Hepatocyte (in vitro differentiated cells): ENCODE results near the gene PABPN1L. TPM values are rescaled to one million over a fixed set of nuclear protein-coding genes. Genes with fewer than 3 reads are reported as not detected.

Experiments
- DNase-seq: peaks from one replicate; pipeline ENCODE4 v3.0.0-alpha.2; 2016; ENCODE audit warnings: low spot score
- H2AFZ ChIP-seq: fragments of 200-600 bp; sonication (generic); 2 replicates; pipeline ENCODE4 v1.6.0; 2016; ENCODE audit warnings: antibody characterized with exemption, mild to moderate bottlenecking
- H3K27ac ChIP-seq: fragments of 200-600 bp; sonication (generic); 2 replicates; pipeline ENCODE4 v1.5.1; 2016; ENCODE audit warnings: mild to moderate bottlenecking
- H3K27me3 ChIP-seq: fragments of 200-600 bp; sonication (generic); 2 replicates; pipeline ENCODE4 v1.6.1; 2016
- H3K36me3 ChIP-seq: fragments of 200-600 bp; sonication (generic); replicated peaks from 2 replicates; pipeline ENCODE4 v1.5.1; 2016; ENCODE audit warnings: low read depth; ENCODE audit not compliant: insufficient read depth
- H3K4me1 ChIP-seq: fragments of 200-600 bp; sonication (generic); 2 replicates; pipeline ENCODE4 v1.5.1; 2016; ENCODE audit warnings: mild to moderate bottlenecking, moderate library complexity; ENCODE audit not compliant: insufficient read depth
- H3K4me2 ChIP-seq: fragments of 200-600 bp; sonication (generic); 2 replicates; pipeline ENCODE4 v1.6.0; 2016
- H3K4me3 ChIP-seq: fragments of 200-600 bp; sonication (generic); 2 replicates; pipeline ENCODE4 v1.5.1; 2016; ENCODE audit warnings: mild to moderate bottlenecking
- H3K79me2 ChIP-seq: fragments of 200-600 bp; sonication (generic); 2 replicates; pipeline ENCODE4 v1.6.0; 2017; ENCODE audit warnings: mild to moderate bottlenecking
- H3K9me2 ChIP-seq: fragments of 200-600 bp; sonication (generic); replicated peaks from 2 replicates; pipeline ENCODE4 v1.6.0; 2017; ENCODE audit warnings: mild to moderate bottlenecking; ENCODE audit not compliant: insufficient read depth
- H3K9me3 ChIP-seq: fragments of 200-600 bp; sonication (generic); 2 replicates; pipeline ENCODE4 v1.5.1; 2016; ENCODE audit warnings: low read depth, mild to moderate bottlenecking
- H4K20me1 ChIP-seq: fragments of 200-600 bp; sonication (generic); 2 replicates; pipeline ENCODE4 v1.6.0; 2016; ENCODE audit warnings: mild to moderate bottlenecking; ENCODE audit not compliant: insufficient read depth, poor library complexity, severe bottlenecking
- EZH2 ChIP-seq: fragments of 200-600 bp; sonication (generic); IDR thresholded peaks from 2 replicates; pipeline ENCODE4 v1.6.1; 2016; ENCODE audit warnings: antibody characterized with exemption, mild to moderate bottlenecking, borderline replicate concordance
- EZH2phosphoT487 ChIP-seq: fragments of 200-600 bp; sonication (generic); IDR thresholded peaks from one replicate; pipeline ENCODE4 v1.6.1; 2018; ENCODE audit warnings: antibody characterized with exemption, mild to moderate bottlenecking, low read depth, moderate library complexity; ENCODE audit not compliant: unreplicated experiment, severe bottlenecking
- WGBS: methylation state at CpG from one replicate; pipeline ENCODE4 v1.1.6; 2016; ENCODE audit warnings: low lambda C conversion rate; ENCODE audit errors: missing lambda C conversion rate; 5-methylcytosine and 5-hydroxymethylcytosine counted together
- polyA plus RNA-seq: library from polyadenylated mRNA; unstranded; fragments of >200 nt; fragmentation: Nextera tagmentation; extraction: Ambion mirVana; gene quantifications from 2 replicates; pipeline ENCODE4 v1.2.1, GENCODE V29; 2016
- total RNA-seq: library from RNA; depleted of rRNA; stranded (reverse); fragments of >200 nt; gene quantifications from 2 replicates; pipeline ENCODE4 v1.2.3, GENCODE V29; 2014
- TF ChIP-seq, protein P1 (sequence below): fragments of 200-600 bp; sonication (generic); IDR thresholded peaks from 2 replicates; pipeline ENCODE4 v1.5.1; 2016; ENCODE audit warnings: antibody characterized with exemption, mild to moderate bottlenecking; ENCODE audit not compliant: poor library complexity

The PABPN1L gene
- total RNA-seq (not detected in 2 replicates), polyA plus RNA-seq (not detected in 2 replicates)

DNA sequence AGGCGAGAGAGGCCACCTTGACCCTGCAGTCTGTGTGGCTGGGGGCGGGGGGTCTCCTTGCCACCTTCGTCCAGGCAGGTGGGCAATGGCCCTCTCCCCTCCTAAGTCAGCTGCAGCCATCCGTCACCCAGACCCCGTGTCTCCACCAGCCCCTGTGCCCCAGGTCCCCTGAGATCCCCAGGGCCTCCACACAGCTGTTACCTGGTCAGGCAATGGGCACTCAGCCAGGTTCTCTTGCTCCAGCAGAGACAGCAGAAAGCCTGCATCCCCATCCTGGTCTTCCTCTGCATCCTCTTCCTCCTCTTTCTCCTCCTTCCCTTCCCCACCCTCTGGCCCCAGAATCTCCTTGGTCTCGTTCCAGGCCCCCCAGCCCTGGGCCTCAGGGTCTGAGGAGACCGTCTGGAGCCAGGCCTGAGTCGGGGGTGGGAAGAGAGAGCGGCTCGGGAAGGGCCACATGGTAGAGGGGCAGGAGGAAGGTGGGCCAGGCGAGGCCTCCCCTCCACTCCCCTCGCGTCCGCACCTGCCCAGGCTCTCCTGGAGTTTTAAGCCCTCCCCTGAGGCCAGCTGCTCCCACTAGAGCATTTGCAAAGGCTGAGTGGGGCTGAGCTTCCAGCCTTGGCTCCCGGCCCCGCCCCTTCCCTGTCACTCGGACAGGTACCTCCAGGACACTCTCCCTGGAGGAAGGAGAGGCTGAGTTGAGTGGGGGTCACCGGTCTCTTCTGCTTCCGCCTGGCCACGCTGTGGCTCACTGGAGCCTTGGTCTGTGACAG is at the start of gene PABPN1L:
Gene PABPN1L (minus strand): TSS at position 510 of the 770 bp plus-strand sequence. CDS start 54 bp downstream, at position 456.
- H3K27me3 ChIP-seq, result no peaks in the 10 kb centered on the region
- WGBS, result 78% methylated on average over 17 of the region's 20 CpGs
- H3K4me3 ChIP-seq, result no peak within 1 kb of the TSS

GRCh38 chr16:88915639-88916327 is 49.3 kb upstream of the PABPN1L start:
- Histone ChIP-seq H2AFZ (no peak overlapping the region), H3K9me3 (no peaks in the 10 kb centered on the region), H3K9me2 (no peaks in the 10 kb centered on the region), H3K27me3 (no peaks in the 10 kb centered on the region), H3K36me3 (no peaks in the 10 kb centered on the region), H3K79me2 (no peaks in the 10 kb centered on the region), H3K4me3 (no peak overlapping the region), H3K4me1 (peaks cover 16% of the 10 kb centered on the region), H3K27ac (no peak overlapping the region), H3K4me2 (no peak overlapping the region), H4K20me1 (no peaks in the 10 kb centered on the region)
- no peak for DNase-seq
- 95% methylated on average over 15 of the region's 30 CpGs for WGBS
- TF ChIP-seq EZH2 (no peak), EZH2phosphoT487 (no peak)
- TF ChIP-seq, protein P1, sequence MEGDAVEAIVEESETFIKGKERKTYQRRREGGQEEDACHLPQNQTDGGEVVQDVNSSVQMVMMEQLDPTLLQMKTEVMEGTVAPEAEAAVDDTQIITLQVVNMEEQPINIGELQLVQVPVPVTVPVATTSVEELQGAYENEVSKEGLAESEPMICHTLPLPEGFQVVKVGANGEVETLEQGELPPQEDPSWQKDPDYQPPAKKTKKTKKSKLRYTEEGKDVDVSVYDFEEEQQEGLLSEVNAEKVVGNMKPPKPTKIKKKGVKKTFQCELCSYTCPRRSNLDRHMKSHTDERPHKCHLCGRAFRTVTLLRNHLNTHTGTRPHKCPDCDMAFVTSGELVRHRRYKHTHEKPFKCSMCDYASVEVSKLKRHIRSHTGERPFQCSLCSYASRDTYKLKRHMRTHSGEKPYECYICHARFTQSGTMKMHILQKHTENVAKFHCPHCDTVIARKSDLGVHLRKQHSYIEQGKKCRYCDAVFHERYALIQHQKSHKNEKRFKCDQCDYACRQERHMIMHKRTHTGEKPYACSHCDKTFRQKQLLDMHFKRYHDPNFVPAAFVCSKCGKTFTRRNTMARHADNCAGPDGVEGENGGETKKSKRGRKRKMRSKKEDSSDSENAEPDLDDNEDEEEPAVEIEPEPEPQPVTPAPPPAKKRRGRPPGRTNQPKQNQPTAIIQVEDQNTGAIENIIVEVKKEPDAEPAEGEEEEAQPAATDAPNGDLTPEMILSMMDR, result no peak

More for the DNA sequence above, at the start of gene PABPN1L:
- no peak within 1 kb of the TSS for H3K4me2 ChIP-seq
- no peaks in the 10 kb centered on the region for H4K20me1 ChIP-seq
- TF ChIP-seq EZH2phosphoT487, result no peak
- TF ChIP-seq EZH2, result no peak
- TF ChIP-seq, protein P1, result no peak
- no peaks in the 10 kb centered on the region for H3K9me3 ChIP-seq
- H3K36me3 ChIP-seq, result no peaks in the 10 kb centered on the region
- no peak within 1 kb of the TSS for H3K27ac ChIP-seq
- no peaks in the 10 kb centered on the region for H3K4me1 ChIP-seq
- DNase-seq, result no peak
- H3K9me2 ChIP-seq, result no peaks in the 10 kb centered on the region
- H2AFZ ChIP-seq, result no peak within 1 kb of the TSS
- H3K79me2 ChIP-seq, result no peaks in the 10 kb centered on the region

DNA sequence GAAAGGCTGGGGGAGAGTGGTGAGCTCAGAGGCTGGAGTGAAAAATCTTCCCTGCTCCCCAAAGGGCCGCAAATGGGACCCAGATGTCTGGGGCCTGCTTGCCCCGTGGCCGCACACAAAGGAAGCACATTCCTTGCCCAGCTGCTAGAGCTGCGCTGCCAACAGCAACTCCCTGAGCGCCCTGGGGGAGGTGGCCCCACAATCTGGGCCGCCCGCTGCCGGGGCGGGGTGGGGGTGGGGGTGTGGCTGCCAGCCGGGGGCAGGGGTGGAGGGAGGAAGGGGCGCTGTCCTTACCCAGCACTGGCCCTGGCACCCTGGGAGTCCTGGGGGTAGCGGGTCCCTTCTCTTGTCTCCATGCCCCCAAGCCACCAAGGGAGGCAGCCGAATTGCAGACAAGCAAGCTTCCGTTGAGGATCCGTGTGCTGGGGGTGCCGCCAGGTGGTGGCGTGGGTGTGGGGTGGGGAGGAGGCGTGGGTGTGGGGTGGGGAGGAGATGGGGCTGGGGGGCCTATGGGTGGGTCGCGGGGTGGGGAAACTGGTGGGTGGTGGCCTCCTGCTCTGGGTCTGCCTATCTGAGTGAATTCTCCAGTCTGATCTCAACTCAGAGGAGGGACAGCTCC is 48.4 kb upstream of the PABPN1L start:
- WGBS, result 65% methylated on average over 13 of the region's 20 CpGs
- H3K27me3 ChIP-seq, result no peaks in the 10 kb centered on the region

More for the DNA sequence above, 48.4 kb upstream of the PABPN1L start:
- no peak overlapping the region for H3K4me3 ChIP-seq
- H2AFZ ChIP-seq, result no peak overlapping the region
- H4K20me1 ChIP-seq, result no peaks in the 10 kb centered on the region
- H3K79me2 ChIP-seq, result no peaks in the 10 kb centered on the region
- no peaks in the 10 kb centered on the region for H3K9me3 ChIP-seq
- no peak overlapping the region for H3K4me2 ChIP-seq
- peak overlapping the region; percentile 55 for H3K27ac ChIP-seq
- no peaks in the 10 kb centered on the region for H3K9me2 ChIP-seq
- peaks cover 16% of the 10 kb centered on the region for H3K4me1 ChIP-seq
- TF ChIP-seq EZH2phosphoT487 (no peak), EZH2 (no peak)
- TF ChIP-seq, protein P1, result no peak
- no peaks in the 10 kb centered on the region for H3K36me3 ChIP-seq
- no peak for DNase-seq
